GM21717 (cell line): ENCODE measurements around the gene RPN2.

ENCODE experiments used
- ATAC-seq: cut with Tn5 transposase; IDR thresholded peaks from one replicate; pipeline ENCODE4 v1.9.1; 2021; ENCODE audit warnings: mild to moderate bottlenecking, moderate library complexity; ENCODE audit not compliant: unreplicated experiment

The RPN2 gene

DNA sequence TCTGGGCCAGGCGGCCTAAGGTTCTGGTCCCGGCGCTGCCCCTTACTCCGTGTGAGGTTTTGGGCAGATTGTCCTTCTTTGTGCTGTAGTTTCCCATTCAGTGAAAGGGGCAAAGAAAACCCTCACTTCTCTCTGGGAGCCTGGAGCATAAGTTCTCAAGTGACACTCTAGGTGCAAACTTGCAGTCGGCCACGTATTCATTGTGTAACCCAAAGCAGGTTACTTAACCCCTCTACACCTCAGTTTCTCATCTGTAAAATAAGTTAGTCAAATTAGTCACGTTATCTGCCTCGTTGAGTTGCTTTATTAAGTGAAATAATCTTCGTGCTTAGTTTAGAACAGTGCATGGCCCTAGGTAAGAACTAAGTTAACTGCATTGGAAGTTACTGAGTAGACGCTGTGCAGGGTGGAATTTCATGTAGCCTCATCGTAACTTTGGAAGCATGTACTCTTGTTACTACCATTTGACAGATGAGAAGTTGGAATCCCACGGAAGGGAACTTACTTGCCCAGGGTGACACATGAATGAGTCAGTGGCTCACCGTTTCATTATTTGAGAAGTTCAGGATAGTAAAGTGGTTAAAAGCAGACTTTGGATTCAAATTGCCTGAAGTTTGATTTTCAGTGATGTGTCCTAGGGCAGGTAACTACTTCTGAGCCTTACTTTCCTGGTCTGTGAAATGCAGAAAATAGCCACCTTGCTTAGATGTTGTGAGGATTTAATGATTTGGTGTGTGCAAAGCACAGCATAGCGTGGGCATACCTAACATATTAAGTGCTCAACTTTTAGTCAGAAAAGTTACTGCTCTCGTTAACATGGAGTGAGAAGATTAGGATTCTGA lies 774 bp downstream of the RPN2 start:
- no peak for ATAC-seq

DNA sequence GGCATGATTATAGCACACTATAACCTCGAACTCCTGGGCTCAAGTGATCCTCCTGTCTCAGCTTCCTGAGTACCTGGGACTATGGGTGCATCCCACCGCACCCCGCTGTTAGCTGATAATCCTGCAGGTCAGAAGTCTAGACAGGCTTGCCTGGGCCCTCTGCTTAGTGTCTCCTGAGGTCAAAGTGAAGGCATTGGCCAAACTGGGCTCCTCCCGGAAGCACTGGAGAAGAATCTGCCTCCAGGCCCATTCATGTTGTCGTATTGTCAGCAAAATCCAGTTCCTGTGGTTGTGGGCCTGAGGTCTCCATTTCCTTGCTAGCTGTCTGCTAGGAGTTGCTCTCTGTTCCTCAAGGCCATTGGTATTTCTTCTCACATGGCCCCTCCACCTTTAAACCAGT lies 6.6 kb downstream of the RPN2 start:
- ATAC-seq: no peak

DNA sequence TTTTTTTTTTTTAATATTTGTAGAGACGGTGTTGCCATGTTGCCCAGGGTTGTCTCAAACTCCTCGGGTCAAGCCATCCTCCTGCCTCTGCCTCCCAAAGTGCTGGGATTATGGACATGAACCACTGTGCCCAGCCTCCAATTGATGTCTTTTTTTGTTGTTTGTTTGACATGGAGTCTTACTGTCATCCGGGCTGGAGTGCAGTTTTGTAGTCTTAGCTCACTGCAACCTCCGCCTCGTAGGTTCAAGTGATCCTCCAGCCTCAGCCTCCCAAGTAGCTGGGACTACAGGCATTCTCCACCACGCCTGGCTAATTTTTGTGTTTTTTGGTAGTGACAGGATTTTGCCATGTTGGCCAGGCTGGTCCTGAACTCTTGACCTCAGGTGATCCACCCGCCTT lies 9.7 kb downstream of the RPN2 start:
- ATAC-seq: no peak

DNA sequence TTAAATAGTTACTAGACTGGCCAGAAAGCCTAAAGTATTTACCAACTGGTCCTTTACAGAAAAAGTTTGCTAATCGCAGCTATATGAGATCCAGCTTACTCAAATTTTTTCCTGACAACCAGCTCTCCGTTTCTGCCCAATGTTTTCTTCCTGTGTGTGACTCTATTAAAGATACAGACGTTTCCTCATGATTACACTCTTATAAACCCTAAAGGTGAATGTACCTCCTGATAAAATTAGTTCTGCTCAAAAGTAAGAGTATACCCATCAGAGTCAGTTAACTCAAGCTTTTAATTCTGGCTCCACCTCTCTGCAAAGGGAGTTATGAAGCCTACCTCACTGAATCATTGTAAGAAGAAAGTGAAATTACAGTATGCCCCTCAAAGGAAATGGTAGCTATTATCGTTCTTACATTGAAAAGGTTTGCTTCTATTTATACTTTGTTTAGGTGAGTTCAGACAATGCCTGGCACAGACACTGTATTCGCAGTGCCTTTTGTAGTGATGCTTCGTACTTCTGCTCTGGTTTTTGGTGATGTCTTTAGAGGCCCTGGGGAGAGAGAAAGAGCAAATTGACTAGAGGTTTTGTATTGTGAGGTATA lies 10.4 kb downstream of the RPN2 start:
- no peak for ATAC-seq

DNA sequence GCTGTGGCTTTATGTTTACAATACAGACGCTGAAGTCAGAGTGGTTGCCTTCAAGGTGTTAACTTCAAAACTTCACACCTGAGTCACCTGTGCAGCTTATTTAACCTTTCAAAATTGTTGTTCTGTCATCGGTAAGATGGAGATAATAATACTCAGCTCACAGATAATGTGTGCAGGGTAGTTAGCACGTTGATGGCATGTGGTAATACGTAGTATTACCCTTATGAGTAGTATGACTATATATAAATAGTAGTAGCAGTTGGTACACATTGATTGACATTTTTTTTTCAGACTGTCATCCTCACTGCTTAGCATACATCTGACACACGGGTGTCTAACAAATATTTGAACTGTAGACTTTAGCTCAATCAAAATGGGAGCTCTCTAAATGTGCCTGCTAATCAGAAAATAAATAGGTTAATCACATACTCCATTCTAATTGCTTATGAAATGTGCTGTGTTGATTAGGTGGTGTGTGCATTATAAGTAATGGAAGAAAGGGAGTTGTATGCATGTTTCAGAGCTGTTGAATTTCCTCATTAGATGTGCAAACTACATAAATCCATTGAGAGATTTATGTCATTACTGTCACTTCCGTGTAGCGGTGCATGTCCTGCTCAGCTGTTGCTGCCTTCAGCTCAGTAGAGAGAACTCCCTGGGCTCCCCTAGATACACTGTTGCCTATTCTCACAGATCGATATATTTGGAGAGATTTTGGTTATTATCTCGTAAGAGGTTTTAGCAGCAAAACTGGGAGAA lies 11.4 kb downstream of the RPN2 start:
- no peak for ATAC-seq

DNA sequence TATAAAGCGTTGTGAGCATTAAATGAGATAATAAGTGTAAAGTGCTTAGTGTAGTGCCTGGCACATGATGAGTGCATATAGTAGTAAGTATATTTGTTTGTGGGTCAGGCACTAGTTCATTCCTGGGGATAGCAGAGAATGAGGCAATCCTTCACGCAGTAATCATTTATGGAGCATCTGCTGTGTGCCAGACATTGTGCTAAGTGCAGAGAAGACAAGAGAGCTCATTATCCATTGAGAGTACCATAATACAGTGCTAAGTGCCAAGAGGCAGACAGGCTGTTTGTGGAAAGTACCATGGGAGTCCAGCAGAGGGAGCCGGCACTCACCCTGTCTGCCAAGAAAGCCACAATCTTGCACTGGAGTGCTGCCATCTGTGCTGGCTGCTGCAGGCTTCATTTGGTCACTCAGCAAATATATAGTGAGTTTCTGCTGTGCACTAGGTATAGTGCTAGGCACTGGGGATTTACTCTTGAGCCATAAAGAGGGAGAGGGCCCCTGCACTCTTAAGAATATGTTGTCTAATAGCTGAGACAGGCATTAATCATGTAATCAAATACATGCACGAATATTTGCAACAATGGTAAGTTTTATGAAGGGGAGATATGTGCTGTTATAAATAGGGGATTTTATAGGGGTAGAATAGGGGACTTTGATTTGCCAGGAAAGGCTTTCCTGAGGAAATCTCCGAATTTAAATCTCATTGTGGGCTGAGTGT lies 13.2 kb downstream of the RPN2 start:
- ATAC-seq: no peak

DNA sequence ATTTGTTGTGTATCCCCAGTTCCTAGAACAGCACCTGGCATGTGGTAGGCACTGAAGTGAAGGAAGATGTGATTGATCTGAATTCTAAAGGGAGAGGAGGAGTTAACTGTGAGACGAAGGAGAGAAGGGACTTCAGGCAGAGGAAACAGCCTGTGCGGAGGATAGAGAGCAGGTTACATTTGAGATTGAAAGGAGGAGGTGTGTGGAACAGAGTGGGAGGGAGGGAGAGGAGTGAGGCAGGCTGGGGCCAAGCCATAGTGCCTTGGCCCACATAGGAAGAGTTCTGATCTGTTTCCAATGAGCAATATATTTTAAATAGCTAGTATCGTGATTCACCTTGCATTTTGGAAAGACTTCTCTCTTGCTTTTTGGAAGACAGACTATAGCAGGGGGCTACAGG lies 14.1 kb downstream of the RPN2 start:
- no peak for ATAC-seq

DNA sequence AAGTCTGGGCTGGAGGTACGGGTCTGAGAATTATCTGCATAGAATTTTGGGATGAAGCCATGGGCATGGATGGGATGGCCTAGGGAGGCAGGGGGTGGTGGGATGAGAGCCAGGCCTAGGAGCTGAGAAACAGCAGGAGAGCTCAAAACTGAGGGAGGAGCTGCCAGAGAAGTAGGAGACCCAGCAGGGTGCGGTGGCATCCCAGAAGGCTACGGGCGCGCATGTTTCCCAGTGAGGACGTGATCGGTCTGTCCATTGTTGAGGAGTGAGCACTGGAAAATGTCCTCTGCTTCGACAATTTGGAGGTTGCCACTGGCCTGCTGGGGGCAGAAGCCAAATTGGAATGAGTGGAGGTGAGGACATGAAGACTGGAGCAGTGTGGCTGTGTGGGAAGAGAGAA lies 14.7 kb downstream of the RPN2 start:
- no peak for ATAC-seq

DNA sequence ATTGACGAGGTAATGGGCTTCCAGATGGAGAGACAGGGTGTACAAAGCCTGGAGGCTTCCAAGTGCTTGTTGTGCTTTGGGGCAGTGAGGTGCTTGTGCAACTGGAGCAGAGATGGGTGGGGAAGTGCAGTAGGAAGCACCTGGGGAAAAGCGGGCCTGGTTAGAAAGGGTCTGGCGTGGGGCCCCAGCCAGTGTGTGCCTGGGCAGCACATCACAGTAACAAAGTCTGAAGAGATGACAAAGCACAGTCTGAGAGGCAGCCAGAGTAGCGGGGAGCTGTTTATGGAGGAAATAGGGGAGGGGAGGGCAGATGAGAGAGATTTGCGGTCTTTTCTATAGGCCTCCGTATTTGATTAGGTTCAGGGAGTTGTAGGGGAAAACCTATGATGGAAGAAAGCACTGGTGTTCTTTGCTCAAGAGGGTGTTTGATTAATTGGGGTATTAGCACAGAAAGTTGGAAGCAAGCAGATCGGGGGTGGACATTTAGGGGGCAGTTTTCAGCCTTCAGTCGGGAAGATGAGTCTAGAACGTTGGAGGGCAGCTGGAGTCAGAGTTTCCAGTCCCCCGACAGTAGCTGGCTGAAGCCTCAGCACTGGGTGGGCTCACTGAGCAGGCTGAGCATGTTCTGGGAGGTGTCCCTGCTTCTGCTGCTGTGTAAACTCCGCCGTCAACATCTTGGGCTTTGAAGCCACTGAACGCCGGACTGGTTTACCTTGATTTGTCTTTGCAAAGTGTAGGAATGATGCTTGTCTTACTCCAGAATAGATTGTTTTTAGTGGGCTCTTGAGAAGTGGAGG lies 15.7 kb downstream of the RPN2 start:
- no peak for ATAC-seq

DNA sequence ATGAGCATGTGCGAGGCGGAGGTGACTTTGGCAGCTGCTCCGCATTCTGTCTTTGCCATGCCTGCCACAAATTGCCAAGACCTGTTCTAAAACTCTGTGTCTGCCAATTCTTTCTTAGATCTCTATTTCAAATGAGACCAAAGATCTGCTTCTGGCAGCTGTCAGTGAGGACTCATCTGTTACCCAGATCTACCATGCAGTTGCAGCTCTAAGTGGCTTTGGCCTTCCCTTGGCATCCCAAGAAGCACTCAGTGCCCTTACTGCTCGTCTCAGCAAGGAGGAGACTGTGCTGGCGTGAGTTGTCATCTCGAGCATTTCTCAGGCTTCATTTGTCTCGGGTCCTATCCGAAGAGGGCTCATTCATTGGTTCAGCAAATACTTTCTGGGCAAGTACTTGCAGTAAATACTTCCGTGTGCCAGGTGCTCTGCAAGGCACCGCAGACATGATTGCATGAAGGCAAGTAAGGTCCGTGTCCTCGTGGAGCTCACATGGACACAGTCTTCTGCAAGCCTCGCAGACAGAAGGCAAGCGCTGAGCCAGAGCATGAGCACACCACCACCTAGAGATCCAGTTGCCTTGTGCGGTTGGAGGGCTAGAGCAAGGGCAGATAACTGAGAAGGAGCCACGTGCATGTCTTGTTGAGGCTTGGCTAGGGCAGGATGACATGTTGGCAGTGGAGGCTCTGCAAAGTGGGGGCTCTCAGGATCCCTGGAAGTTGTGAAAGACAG lies 20.0 kb downstream of the RPN2 start:
- no peak for ATAC-seq

DNA sequence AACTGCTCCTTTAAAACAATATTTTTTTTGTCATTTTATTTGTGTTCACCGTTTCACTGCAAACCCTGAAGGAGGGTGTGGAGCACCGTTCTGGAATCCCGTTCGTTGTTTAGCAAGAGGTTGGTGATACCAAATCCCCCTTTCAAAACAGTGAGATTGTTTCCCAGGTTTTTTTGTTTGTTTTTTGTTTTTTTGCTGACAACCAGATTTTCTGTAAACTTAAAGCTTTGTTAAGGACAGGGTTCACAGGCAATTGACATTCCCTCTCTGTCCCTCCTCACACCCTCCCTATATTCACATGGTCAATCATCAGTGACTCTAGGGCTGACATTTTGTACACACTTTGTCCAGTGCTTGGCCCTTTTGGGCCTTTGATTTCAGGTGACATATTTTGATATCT lies 21.2 kb downstream of the RPN2 start:
- no peak for ATAC-seq

DNA sequence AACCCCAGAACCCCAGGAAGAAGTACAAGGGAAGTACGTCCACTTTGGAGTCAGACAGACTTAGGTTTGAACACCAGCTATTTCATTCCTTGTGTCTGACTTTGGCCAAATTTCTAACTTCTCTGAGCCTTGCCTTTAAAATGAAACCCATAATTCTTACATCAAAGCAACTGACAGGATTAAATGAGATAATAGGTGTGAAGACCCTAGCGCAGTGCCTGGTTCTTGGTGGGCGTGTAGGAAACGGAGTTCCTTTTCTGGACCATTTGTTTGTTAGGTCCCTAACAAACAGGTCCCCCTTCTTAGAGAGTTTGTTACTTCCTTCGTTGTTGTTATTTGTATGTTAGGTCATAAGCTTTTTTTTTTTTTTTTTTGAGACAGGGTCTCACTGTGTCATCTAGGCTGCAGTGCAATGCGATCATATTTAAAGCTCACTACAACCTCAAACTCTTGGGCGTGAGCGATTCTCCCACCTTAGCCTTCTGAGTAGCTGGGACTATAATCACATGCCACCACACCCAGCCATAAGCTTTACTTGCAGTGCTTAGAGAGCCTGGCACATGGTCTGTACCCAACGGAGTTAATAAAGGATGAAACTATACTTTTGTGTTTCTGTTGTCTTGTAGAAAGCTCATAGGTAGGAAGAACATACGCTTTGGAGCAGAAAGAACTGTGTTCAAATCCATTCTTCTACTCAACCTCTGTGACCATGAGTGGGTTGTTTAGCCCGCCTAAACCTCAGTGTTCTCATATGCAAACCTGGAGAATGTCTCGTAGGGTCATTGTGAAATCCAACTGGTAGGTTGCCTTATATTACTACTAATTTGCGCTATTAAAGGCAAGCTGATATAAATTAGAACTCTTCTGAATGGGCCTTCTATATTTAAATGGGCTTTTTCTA lies 22.0 kb downstream of the RPN2 start:
- ATAC-seq: no peak

DNA sequence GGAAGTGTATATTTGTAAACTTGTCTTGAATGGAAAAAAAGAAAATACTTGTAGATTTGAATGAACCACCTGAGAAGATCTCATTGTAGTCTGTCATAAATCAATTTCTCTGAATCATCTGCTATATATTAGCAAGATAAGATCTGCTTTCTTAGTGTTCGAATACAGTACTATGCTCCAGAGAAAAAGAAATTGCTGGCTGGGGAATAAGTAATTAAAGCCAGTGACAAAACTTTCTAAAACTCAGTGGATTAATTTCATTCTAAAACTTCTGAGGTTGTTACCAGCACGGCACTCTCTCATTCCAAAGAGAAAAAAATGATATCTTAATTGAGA lies 22.7 kb downstream of the RPN2 start:
- no peak for ATAC-seq

DNA sequence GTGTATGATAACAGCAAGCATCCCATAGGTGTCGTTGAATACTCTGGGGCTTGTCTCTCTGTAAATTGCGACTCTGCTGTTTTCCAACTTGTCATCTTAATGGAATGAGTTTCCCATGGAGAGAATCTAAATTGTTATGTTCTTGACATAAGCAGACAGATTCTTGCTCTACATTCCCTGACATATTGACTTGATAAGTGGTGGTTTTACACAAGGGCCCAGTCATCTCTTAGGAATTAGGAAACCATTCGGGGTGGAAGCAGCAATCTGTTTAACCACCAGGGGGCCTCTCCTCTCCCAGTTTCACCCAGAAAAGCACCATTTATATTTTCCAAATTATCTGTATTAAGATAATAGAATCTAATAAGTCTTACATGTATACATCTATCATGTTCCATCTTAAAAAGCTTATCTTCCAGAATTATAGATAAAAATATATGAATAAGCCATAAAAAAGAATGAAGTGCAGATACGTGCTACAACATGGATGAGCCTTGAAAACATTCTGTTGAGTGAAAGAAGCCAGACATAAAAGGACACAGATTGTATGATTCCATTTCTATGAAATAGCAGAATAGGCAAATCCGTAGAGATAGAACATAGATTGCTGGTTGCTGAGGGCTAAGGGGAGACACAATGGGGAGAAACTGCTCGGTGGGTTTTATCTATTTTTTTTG lies 23.3 kb downstream of the RPN2 start:
- ATAC-seq: no peak

DNA sequence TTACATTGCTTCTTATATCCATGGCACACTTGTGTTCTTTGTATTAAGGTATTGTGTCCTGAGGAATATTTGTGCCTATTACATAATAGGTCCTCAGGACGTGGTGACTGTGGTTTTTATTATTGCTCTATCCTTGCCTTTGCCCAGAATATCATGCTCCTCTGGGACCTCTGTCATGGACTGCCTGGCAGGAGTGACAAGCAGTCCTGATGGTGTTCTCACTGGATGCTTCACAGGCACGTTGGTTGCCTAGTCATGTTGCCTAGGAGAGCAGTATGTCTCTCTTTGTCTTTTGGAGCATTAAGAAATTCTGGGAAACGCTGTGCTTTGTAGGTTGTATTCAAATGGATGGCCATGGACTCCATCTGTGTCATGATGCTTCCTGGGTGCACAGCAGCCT lies 24.9 kb downstream of the RPN2 start:
- no peak for ATAC-seq

DNA sequence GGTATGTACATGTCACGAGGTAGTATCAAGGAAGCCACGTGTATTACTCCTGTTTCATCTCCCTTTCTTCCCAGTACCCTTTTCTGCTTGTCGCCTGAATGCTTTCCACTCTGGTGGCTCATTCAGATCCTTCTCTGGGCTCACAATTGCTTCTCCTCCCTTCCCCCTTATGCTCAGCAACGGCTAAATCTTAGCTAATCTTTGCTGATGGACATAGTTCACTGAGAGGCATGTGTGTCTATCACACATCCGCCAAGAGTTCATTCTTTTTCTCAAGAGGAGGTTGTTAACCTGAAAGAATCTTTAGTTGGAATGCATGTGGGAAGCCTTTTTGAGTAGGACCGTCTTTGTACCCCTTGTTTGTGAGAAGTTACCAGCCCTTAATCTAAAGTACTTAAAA lies 26.0 kb downstream of the RPN2 start:
- ATAC-seq: no peak

DNA sequence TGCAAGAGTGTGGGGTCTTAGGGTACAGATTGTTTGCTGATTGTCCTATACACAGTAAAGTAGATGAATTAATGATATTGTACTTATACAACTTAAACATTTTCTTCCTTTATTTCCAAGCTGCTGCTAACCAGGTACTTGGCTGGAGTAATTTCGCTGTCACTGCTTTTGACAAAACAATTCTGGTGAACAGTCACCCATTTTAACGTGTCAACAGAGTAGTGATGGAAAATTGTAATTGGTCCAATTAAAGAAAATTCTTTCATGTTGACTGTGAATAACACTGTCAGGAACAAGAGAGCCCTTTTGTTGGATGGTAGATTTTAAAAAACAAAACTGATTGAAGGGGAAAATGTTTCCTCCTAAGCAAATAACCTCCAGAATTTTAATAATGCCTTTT lies 26.7 kb downstream of the RPN2 start:
- ATAC-seq: no peak

DNA sequence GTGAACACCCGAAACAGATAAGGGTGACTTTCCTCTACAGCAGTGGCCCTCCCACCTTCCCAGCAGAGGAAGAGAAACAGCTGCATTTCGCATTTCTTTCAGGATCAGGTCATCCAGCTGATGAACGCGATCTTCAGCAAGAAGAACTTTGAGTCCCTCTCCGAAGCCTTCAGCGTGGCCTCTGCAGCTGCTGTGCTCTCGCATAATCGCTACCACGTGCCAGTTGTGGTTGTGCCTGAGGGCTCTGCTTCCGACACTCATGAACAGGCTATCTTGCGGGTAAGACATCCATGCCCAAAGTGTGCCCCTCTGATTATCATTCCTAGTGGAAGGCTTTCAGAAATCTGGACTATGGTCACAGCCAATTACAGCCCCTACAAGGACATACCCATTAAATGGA lies 28.0 kb downstream of the RPN2 start:
- ATAC-seq: no peak

DNA sequence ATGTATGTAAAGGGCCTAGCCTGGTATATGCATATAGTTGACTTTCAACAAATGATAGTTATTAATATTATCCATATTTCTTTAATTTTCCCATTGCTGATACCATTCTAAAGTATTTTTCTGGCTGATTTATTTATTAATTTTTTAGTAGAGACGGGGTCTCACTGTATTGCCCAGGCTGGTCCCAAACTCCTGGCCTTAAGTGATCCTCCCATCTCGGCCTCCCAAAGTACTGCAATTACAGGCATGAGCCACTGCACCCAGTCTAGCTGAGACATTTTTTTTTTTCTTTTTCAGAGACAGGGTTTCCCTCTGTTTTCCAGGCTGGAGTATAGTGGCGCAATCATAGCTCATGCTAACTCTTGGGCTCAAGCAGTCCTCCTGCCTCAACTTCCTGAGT lies 30.1 kb downstream of the RPN2 start:
- no peak for ATAC-seq
